ENCODE results near the gene ZNF483.

The ZNF483 gene

DNA sequence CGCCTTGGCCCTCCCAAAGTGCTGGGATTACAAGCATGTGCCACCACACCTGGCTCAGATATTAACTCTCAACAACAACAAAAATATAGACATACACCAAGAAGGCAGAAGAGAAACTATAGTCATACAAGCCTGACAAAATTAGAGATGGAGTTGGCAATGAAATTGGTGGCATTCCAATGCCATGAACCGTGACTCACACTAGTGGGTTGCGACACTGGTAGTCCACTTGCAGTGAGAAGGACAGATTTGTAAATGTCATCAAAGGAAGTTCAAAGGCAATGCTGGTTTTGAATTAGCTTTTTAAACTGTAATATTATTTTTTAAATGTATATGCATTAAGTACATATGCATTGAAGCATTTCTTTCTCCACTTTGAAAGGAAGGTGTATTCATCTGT is 97.6 kb downstream of the ZNF483 start:
- H3K27ac ChIP-seq (replicated peaks) = no peak overlapping the region
- no peak for DNase-seq (ENCODE audit: low read depth in 1 of 2, low spot score in 1 of 2)
- no peak overlapping the region for H3K4me3 ChIP-seq (replicated peaks; ENCODE audit: insufficient read depth, low read length)
- no peak for TF ChIP-seq CTCF (IDR thresholded peaks at IDR 0.05; ENCODE audit: insufficient read depth, low read length)
- TF ChIP-seq GABPA (IDR thresholded peaks at IDR 0.05; ENCODE audit: low read depth) = no peak
- TF ChIP-seq POLR2AphosphoS5 (IDR thresholded peaks at IDR 0.05; ENCODE audit: low read depth) = no peak
- no peak for TF ChIP-seq REST (IDR thresholded peaks at IDR 0.05; ENCODE audit: insufficient replicate concordance, low read depth)
- TF ChIP-seq SPI1 (IDR thresholded peaks at IDR 0.05; ENCODE audit: borderline replicate concordance, low read depth) = no peak
- no peaks in the 10 kb centered on the region for H3K27me3 ChIP-seq (ENCODE audit: insufficient read depth, poor library complexity, severe bottlenecking)

Data from HL-60 (cell line).